Astrocyte (in vitro differentiated cells and primary cell): Measurements from ENCODE around the gene PEX10.

ENCODE experiments used
- CTCF ChIP-seq: IDR thresholded peaks from 2 replicates; pipeline ENCODE4 v1.5.1; 2011; ENCODE audit warnings: low read depth, mild to moderate bottlenecking, inconsistent platforms, low read length, moderate library complexity; ENCODE audit not compliant: insufficient read depth
- EZH2 ChIP-seq: IDR thresholded peaks from 2 replicates; pipeline ENCODE4 v1.6.1; 2012; ENCODE audit warnings: mild to moderate bottlenecking, low read length, inconsistent platforms; ENCODE audit not compliant: insufficient read depth

DNA sequence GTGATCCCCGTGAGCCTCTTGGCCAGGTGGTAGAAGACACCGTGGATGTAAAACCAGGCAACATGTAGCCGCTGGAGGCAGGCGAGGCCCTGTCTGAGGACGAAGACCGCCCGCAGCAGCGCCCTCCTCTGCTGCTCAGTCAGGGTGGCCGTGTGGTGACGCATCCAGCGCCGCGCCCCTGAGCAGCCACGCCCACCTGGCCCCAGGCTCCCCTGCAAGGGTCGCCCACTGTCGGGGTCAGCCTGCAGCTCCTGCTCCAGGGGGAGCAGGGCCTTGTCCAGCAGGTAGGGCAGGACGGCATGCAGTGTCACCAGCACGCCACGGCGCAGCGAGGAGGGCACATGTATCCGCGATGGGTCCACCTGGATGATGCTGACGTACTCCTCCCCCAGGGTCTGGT, 3.9 kb downstream of the PEX10 start:
- no peak for TF ChIP-seq CTCF
- TF ChIP-seq EZH2 = no peak
